ENCODE measurements around the gene CLPTM1L. TPM values are rescaled to one million over a fixed set of nuclear protein-coding genes. Genes with fewer than 3 reads are reported as not detected.

The CLPTM1L gene
- total RNA-seq, 1 donor from 2014 or later = 131 TPM

GRCh38 chr5:1279443-1280151, 65.3 kb downstream of the CLPTM1L start:
- TF ChIP-seq, protein P1, sequence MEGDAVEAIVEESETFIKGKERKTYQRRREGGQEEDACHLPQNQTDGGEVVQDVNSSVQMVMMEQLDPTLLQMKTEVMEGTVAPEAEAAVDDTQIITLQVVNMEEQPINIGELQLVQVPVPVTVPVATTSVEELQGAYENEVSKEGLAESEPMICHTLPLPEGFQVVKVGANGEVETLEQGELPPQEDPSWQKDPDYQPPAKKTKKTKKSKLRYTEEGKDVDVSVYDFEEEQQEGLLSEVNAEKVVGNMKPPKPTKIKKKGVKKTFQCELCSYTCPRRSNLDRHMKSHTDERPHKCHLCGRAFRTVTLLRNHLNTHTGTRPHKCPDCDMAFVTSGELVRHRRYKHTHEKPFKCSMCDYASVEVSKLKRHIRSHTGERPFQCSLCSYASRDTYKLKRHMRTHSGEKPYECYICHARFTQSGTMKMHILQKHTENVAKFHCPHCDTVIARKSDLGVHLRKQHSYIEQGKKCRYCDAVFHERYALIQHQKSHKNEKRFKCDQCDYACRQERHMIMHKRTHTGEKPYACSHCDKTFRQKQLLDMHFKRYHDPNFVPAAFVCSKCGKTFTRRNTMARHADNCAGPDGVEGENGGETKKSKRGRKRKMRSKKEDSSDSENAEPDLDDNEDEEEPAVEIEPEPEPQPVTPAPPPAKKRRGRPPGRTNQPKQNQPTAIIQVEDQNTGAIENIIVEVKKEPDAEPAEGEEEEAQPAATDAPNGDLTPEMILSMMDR (IDR thresholded peaks at IDR 0.05; ENCODE audit: insufficient read depth, low read depth, low read length) = no peak
- no peak for TF ChIP-seq EZH2 (IDR thresholded peaks at IDR 0.05; ENCODE audit: insufficient read depth, low read length)
- Histone ChIP-seq H3K79me2 (ENCODE audit: insufficient read depth, low read length) (no peaks in the 10 kb centered on the region), H3K9me3 (ENCODE audit: insufficient read depth, low read depth, low read length) (peaks cover 3% of the 10 kb centered on the region), H3K27ac (ENCODE audit: low read depth, low read length) (no peak overlapping the region), H3K36me3 (ENCODE audit: insufficient read depth, low read length) (no peaks in the 10 kb centered on the region), H3K27me3 (ENCODE audit: insufficient read depth, low read length) (no peaks in the 10 kb centered on the region), H3K4me1 (ENCODE audit: insufficient read depth, low read length) (no peaks in the 10 kb centered on the region), H3K4me2 (ENCODE audit: low read length) (no peak overlapping the region), H3K4me3 (ENCODE audit: insufficient read depth, low read depth, low read length) (no peak overlapping the region), H3K9ac (ENCODE audit: low read length) (no peak overlapping the region), H2AFZ (ENCODE audit: low read depth, low read length) (no peak overlapping the region), H4K20me1 (ENCODE audit: insufficient read depth, low read length) (no peaks in the 10 kb centered on the region)
- no peak overlapping the region for H3K4me3 Mint-ChIP-seq (ENCODE audit: unreplicated experiment)
- H3K36me3 Mint-ChIP-seq (ENCODE audit: low read depth, unreplicated experiment) = no peaks in the 10 kb centered on the region
- no peak for FAIRE-seq
- no peaks in the 10 kb centered on the region for H3K9me3 Mint-ChIP-seq (ENCODE audit: unreplicated experiment)
- H3K27me3 Mint-ChIP-seq (ENCODE audit: low read depth, unreplicated experiment) = peaks cover 10% of the 10 kb centered on the region
- H3K4me1 Mint-ChIP-seq (ENCODE audit: low read depth, unreplicated experiment) = no peaks in the 10 kb centered on the region
- no peak overlapping the region for H3K27ac Mint-ChIP-seq (ENCODE audit: unreplicated experiment)
- DNase-seq (ENCODE audit: low read depth) = no peak

- H3K4me3 Mint-ChIP-seq (ENCODE audit: unreplicated experiment) = no peak overlapping the region
- TF ChIP-seq, protein P1 (IDR thresholded peaks at IDR 0.05; ENCODE audit: insufficient read depth, low read depth, low read length) = no peak
- no peak for TF ChIP-seq EZH2 (IDR thresholded peaks at IDR 0.05; ENCODE audit: insufficient read depth, low read length)
- no peak for DNase-seq (ENCODE audit: low read depth)
Measured at GRCh38 chr5:1278656-1279442, 66.0 kb downstream of the CLPTM1L start.

More at GRCh38 chr5:1278656-1279442, 66.0 kb downstream of the CLPTM1L start:
- no peaks in the 10 kb centered on the region for H3K4me1 ChIP-seq (ENCODE audit: insufficient read depth, low read length)
- H3K4me3 ChIP-seq (ENCODE audit: insufficient read depth, low read depth, low read length) = no peak overlapping the region
- no peak for FAIRE-seq
- Mint-ChIP-seq H3K27ac (ENCODE audit: unreplicated experiment) (no peak overlapping the region), H3K36me3 (ENCODE audit: low read depth, unreplicated experiment) (no peaks in the 10 kb centered on the region), H3K27me3 (ENCODE audit: low read depth, unreplicated experiment) (peaks cover 10% of the 10 kb centered on the region), H3K4me1 (ENCODE audit: low read depth, unreplicated experiment) (no peaks in the 10 kb centered on the region), H3K9me3 (ENCODE audit: unreplicated experiment) (no peaks in the 10 kb centered on the region)
- H3K79me2 ChIP-seq (ENCODE audit: insufficient read depth, low read length) = no peaks in the 10 kb centered on the region
- H3K27me3 ChIP-seq (ENCODE audit: insufficient read depth, low read length) = no peaks in the 10 kb centered on the region
- no peak overlapping the region for H3K9ac ChIP-seq (ENCODE audit: low read length)
- no peak overlapping the region for H2AFZ ChIP-seq (ENCODE audit: low read depth, low read length)
- no peaks in the 10 kb centered on the region for H3K36me3 ChIP-seq (ENCODE audit: insufficient read depth, low read length)
- H3K4me2 ChIP-seq (ENCODE audit: low read length) = no peak overlapping the region
- H3K27ac ChIP-seq (ENCODE audit: low read depth, low read length) = no peak overlapping the region
- peaks cover 3% of the 10 kb centered on the region for H3K9me3 ChIP-seq (ENCODE audit: insufficient read depth, low read depth, low read length)
- H4K20me1 ChIP-seq (ENCODE audit: insufficient read depth, low read length) = no peaks in the 10 kb centered on the region

All from astrocyte (in vitro differentiated cells and primary cell).